Anterior cingulate cortex (tissue), 58 donors: ENCODE data around the gene PSMD14.

Source experiments
- DNase-seq, 58 donors: peaks; one replicate each; lab custom pipeline; 2025; lab: John Stamatoyannopoulos, UW

The PSMD14 gene

DNA sequence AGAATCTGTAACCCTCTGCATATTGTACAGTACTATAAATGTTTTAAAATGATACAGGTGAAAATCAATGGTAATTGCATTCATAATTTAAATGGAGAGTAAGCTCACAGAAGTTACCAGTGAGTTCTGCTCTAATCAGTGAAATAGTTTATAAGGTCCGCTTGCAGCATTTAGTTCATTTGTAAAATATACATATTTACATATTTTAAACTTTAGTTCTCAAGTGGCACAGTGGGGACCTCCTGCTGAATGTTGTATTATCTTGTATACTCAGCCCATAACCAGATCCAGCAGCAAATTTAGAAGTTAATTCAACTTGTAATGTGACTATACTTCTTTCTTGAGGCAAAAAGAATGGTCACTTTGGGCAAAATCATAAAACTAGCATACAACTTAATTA, 66.2 kb downstream of the PSMD14 start:
- DNase-seq, result no peak

DNA sequence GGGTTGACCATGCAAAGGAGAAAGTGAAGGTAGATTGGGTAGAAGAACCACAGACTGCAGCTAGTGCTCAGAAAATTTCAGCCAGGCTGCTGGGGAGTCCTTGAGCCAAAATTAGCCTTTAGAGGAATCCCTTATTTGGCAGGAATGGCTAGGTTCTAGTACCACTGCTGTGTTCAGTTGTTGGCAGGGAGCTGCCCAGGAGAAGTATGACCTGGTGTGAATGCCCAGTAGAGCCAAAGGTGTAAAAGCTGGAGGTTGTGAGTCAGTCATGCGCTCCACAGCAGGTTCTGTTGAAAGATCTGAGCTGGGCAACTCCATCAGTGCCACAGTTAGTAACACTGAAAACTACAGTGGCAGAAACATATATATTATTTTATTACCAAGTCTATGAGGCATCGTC, 71.5 kb downstream of the PSMD14 start:
- DNase-seq, result no peak

GRCh38 chr2:161381546-161381945, 73.3 kb downstream of the PSMD14 start:
- no peak for DNase-seq

- no peak for DNase-seq
These were observed 74.5 kb downstream of the PSMD14 start for GRCh38 chr2:161382747-161383146.

- no peak for DNase-seq
These were observed 76.6 kb downstream of the PSMD14 start for GRCh38 chr2:161384864-161385263.

GRCh38 chr2:161386228-161386824, 78.1 kb downstream of the PSMD14 start:
- no peak for DNase-seq

GRCh38 chr2:161388146-161388779, 80.0 kb downstream of the PSMD14 start:
- no peak for DNase-seq

DNA sequence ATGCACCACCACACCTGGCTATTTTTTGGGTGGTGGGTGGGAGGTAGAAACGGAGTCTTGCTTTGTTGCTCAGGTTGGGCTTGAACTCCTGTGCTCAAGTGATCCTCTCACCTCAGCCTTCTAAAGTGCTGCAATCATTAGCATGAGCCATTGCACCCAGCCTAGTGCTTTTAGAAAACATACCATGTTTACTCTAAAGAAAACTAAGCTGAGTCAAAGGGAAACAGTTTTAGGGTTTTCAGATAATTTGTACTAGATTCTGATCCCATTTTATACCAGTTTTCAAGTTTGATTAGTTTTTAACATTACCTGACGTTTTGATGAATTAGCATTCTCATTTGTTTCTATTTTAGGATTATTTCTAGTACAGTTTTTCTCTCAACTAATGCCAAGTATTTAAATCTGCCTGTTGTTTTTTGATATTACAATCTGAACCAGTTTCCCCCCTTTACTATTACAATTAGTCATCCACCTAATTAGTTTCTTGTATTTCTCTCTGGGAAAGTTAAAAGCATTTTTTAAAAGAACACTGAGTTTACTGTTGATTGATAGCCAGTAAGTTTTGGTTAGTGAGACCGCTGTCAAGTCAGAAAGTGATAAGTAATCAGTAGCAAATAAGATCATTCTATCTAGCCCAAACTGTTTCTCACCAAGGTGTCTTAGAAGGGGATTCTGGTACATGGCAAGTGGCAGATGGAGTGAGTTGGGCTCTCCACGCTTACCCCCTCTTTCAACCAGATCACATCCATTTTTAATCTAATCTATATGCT, 83.7 kb downstream of the PSMD14 start:
- DNase-seq, result no peak

- no peak for DNase-seq
These were observed 91.9 kb downstream of the PSMD14 start for GRCh38 chr2:161400076-161400475.

- DNase-seq, result no peak
These were observed 94.1 kb downstream of the PSMD14 start for GRCh38 chr2:161402297-161402696.

DNA sequence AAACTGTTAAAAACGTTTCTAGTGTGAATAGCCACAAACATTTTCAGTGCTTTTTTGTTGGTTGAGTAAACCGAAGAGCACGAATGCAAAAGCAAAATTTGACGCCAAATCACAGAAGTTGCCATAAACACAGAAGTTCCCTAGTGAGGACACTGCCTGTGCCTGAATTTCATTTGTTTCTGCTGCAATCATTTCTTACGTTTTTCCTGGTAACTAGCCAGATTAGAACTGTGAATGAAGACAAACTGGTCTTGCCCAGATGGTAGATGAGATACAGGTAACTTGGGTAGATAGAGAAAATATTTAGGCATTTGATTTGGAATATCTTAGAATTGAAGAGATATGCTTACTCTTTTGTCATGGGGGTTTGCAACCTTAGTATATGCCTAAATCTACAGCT, 98.1 kb downstream of the PSMD14 start:
- no peak for DNase-seq

DNA sequence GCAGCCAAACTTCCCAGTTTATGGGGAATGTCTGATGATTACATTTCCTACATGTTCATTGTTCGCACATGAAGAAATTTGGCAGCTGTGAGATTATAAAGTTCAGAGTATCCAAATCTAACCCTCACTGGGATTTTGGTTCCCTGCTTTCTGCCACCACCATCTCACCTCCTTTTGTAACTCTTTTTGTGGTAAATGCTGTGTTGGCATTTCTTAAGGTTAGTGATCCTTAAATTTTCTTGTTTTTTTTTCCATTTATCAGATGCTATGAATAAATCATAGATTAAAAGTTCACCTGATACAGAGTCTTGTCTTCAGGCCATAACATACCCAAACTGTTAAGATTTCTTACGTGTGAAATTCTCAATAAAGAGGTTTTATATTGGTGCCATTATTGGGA, 99.4 kb downstream of the PSMD14 start:
- DNase-seq, result no peak

DNA sequence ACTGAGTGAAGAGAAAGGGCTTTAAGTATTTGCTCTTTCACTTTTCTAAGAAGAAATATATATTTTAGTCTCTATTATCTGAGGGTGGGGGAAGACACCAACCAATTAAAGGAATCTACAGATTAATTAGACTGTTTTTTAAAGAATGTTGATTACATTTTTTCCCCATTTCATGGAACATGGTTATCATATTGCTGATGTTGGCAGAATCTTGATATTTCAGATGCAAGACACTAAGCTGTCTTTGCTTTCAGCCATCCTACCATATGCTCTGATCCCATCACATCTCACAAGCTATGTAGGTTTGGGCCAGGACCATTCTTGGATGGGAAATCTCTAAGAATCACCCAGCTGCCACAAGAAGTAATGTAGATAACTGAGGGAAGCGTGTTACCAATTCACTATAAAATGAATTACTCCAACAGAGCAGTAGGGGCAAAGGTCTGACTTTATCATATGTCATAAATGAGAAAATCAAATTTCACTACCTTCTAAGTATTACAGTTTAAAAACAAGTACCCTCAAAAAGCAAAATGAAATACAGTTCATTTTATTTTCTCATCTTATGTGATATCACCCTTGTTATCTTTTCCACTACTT, 101.2 kb downstream of the PSMD14 start:
- DNase-seq, result no peak

DNA sequence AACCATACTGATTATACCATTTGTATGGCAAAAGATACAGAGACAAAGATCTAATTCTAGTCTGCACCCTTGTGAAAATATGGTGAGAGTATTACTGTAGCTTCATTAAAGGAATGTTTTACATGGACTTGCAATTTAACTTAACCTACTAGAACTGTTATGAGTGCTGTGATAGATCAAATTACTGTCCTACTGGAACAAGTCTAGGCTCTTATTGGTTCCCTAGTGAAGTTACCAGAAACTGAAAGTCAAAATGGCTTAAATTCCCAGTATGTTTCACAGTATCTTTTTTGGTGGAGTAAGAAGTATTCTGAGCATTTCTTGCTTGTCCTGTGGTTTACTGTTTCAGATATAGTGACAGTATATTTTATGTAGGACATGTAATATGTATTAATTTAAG, 104.1 kb downstream of the PSMD14 start:
- DNase-seq, result no peak

GRCh38 chr2:161414042-161415033, 106.1 kb downstream of the PSMD14 start:
- peak in 5 of 58 donors; percentile 19 to 48 (median 30) for DNase-seq

GRCh38 chr2:161415034-161415986, 107.1 kb downstream of the PSMD14 start:
- DNase-seq, result no peak

GRCh38 chr2:161415987-161416707, 107.9 kb downstream of the PSMD14 start, which contains the start of gene TBR1:
Gene TBR1, plus strand, starts transcription at chr2:161416297. Its CDS starts 114 bp downstream, at chr2:161416411.
- DNase-seq, result peak in 3 of 58 donors; percentile 23 to 37 (median 29)
